NCI-H2196 (cell line): ENCODE data around the gene ADAMTS13.
"Not testable (repeated sequence)": the region's sequence is repeated elsewhere in the genome, so short reads cannot be mapped to it uniquely, and the experiment has no call there.

Source experiments
- DNase-seq: peaks from one replicate; lab custom pipeline; 2025; ENCODE audit not compliant: unreplicated experiment; lab: John Stamatoyannopoulos, UW

ADAMTS13 gene

GRCh38 chr9:133421615-133422542, at the start of gene ADAMTS13:
Gene ADAMTS13 (plus strand): TSS chr9:133422367. CDS start chr9:133422444, 77 bp downstream.
- DNase-seq = no peak

- DNase-seq = no peak
Observed at GRCh38 chr9:133374612-133375115, 47.5 kb upstream of the ADAMTS13 start.

- no peak for DNase-seq
Observed at GRCh38 chr9:133375116-133375723, 46.9 kb upstream of the ADAMTS13 start.

GRCh38 chr9:133375724-133376654, 46.2 kb upstream of the ADAMTS13 start, which contains the start of the genes STKLD1 and SURF4:
Gene STKLD1 (plus strand): TSS chr9:133376366. CDS start chr9:133376474, 108 bp downstream.
Gene SURF4 (minus strand): TSS chr9:133376060. CDS start chr9:133375969, 91 bp downstream.
- peak; percentile 96 for DNase-seq

GRCh38 chr9:133377280-133377679, 44.9 kb upstream of the ADAMTS13 start:
- not testable (repeated sequence) for DNase-seq

- no peak for DNase-seq
Observed at GRCh38 chr9:133377721-133378216, 44.4 kb upstream of the ADAMTS13 start.

- DNase-seq = peak; percentile 24
Observed at GRCh38 chr9:133378408-133378962, 43.7 kb upstream of the ADAMTS13 start.

- no peak for DNase-seq
Observed at GRCh38 chr9:133379153-133380086, 42.7 kb upstream of the ADAMTS13 start.

- no peak for DNase-seq
Observed at GRCh38 chr9:133380734-133381133, 41.4 kb upstream of the ADAMTS13 start.

- no peak for DNase-seq
Observed at GRCh38 chr9:133382507-133383141, 39.5 kb upstream of the ADAMTS13 start.

GRCh38 chr9:133383438-133383837, 38.7 kb upstream of the ADAMTS13 start:
- DNase-seq = no peak

GRCh38 chr9:133384736-133385321, 37.3 kb upstream of the ADAMTS13 start:
- no peak for DNase-seq

GRCh38 chr9:133385452-133385851, 36.7 kb upstream of the ADAMTS13 start:
- DNase-seq = no peak

- no peak for DNase-seq
Observed at GRCh38 chr9:133386338-133386737, 35.8 kb upstream of the ADAMTS13 start.

GRCh38 chr9:133387680-133388079, 34.5 kb upstream of the ADAMTS13 start:
- DNase-seq = no peak

- DNase-seq = no peak
Observed at GRCh38 chr9:133389025-133389557, 33.1 kb upstream of the ADAMTS13 start.

- no peak for DNase-seq
Observed at GRCh38 chr9:133389562-133389961, 32.6 kb upstream of the ADAMTS13 start.

GRCh38 chr9:133390713-133391112, 31.5 kb upstream of the ADAMTS13 start:
- no peak for DNase-seq
